Heart left ventricle (tissue), 13 donors: ENCODE data around the gene NTNG2.

Experiments
- POLR2A ChIP-seq, 2 donors: fragments of 450-650 bp; IDR thresholded peaks; one replicate each; pipeline ENCODE4 v1.6.1; 2017; ENCODE audit warnings: antibody characterized with exemption in 2 of 2, mild to moderate bottlenecking in 2 of 2, moderate library complexity in 2 of 2
- TF ChIP-seq, protein P1 (sequence below), 12 donors: fragments of 200-600 bp; sonication (generic) in 4 of 12; IDR thresholded peaks; one replicate each; pipeline versions ENCODE4 v1.5.0 to v1.8.0; 2018 to 2022; ENCODE audit warnings: antibody characterized with exemption in 12 of 12, mild to moderate bottlenecking in 5 of 12
- donor health status: ischemic (EF 13 %, LVEDD 7.1; RV severe dilation, severe dysfunction).
- donor health status: DM: no; HTN: yes; CAD: no.
- donor health status: DM: no; HTN: no; CAD: no.
- donor health status: ischemic (EF 25% LVEDD 6.9; RV normal size, moderate dysfunction).
- donor health status: ischemic (EF 25% LVEDD 5.7; RV mildly dilated, moderate dysfunction).
- donor health status: ischemic (EF 35%, LVEDD 5.7; RV mildly dilated, moderate dysfunction).
- donor health status: nonischemic (EF 11% LVEDD 7.7; RV severe dilation, severe dysfunction).
- donor health status: DM: yes; HTN: yes; CAD: no.
- donor health status: PGD.
- donor health status: ischemic (EF 29% LVEDD 5.4; RV normal size, mild dysfunction).
- donor health status: nonischemic (EF 23%, LVEDD 6.1; RV moderate dilation, normal function).

DNA sequence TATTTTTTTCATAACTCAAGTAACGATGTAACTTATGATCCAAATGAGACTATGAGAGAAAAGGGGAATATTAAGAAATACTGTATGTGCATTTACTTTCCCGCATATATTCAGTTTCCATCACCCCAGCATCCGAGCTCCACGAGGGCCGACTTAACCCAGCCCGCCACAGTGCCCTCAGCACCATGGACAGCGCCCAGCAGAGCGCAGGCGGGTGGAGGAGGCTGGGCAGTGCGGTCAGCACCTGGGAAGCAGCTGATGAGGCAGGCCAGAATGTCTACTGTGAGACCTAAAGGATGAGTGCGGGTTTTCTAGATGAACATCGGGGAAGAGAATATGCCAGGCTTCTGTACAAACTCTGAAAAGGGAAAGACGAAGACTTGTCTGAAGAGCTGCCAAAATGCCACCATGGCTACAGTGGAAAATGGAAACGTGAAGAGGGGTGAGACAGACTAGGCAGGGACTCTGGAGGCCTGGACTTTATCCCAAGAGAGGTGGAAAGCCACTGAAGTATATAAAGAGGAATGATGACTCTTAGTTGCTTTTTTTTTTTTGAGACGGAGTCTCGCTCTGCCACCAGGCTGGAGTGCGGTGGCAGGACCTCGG lies 47.7 kb upstream of the NTNG2 start:
- TF ChIP-seq, protein P1, sequence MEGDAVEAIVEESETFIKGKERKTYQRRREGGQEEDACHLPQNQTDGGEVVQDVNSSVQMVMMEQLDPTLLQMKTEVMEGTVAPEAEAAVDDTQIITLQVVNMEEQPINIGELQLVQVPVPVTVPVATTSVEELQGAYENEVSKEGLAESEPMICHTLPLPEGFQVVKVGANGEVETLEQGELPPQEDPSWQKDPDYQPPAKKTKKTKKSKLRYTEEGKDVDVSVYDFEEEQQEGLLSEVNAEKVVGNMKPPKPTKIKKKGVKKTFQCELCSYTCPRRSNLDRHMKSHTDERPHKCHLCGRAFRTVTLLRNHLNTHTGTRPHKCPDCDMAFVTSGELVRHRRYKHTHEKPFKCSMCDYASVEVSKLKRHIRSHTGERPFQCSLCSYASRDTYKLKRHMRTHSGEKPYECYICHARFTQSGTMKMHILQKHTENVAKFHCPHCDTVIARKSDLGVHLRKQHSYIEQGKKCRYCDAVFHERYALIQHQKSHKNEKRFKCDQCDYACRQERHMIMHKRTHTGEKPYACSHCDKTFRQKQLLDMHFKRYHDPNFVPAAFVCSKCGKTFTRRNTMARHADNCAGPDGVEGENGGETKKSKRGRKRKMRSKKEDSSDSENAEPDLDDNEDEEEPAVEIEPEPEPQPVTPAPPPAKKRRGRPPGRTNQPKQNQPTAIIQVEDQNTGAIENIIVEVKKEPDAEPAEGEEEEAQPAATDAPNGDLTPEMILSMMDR (IDR thresholded peaks at IDR 0.05), result no peak
- TF ChIP-seq POLR2A (IDR thresholded peaks at IDR 0.05), result no peak
